HG03280 (cell line): ENCODE results near the gene NLRC5.
"Not testable (repeated sequence)": the region's sequence is repeated elsewhere in the genome, so short reads cannot be mapped to it uniquely, and the experiment has no call there.

ENCODE experiments used
- ATAC-seq: cut with Tn5 transposase; IDR thresholded peaks from one replicate; pipeline ENCODE4 v1.9.1; 2021; ENCODE audit warnings: mild to moderate bottlenecking, moderate library complexity; ENCODE audit not compliant: unreplicated experiment

The NLRC5 gene

GRCh38 chr16:57043248-57043647 is 53.9 kb downstream of the NLRC5 start:
- no peak for ATAC-seq

DNA sequence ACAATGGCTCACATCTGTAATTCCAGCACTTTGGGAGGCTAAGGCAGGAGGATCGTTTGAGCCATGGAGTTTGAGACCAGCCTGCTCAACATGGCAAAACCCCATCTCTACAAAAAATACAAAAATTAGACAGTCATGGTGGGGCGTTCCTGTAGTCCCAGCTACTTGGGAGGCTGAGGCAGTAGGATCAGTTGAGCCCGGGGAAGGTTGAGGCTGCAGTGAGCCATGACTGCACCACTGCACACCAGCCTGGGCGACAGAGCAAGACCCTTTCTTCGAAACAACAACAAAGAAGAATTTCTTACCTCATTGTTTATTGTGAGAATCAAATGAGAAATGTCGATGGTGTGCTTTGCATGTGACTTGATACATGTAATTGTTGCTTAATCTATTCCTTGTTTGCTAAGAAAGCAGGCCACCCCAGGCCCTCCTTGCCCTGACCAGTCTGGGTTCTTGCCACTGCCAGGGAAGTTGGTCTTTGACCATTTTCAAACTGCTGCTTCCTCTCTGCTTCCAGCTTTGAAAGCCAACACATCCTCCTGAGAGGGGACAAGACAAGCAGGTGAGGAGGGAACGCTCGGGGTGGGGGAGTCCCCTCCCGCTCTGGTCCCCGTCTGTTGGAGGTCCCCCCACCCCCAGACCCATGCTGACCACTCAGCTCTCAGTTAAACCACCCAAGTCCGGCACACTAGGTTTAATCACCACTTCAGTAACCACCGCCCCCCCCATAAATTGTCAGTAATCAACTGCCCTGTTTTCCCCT is 55.8 kb downstream of the NLRC5 start:
- no peak for ATAC-seq

- no peak for ATAC-seq
These were observed 56.5 kb downstream of the NLRC5 start for GRCh38 chr16:57045694-57046381.

DNA sequence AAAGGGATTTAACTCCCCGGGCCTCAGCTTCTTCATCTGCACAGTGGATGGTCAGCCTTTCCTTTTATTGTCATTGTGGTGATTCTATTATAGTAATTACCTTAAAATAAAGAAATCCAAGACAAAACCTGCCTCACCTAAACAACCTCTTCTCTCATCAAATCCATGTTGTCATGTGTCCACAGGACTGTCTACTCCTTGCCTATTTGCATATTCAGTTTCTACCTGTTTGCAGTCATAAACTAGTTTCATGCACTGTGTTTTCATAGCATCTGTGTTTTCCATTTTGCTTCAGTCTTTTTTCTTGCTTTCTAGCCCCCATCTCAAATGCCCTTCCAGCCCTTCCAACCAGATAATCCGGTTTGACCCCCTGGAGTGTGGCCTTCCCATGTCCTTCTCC is 58.7 kb downstream of the NLRC5 start:
- ATAC-seq: no peak

- peak; percentile 65 for ATAC-seq
These were observed 60.3 kb downstream of the NLRC5 start for GRCh38 chr16:57049678-57050077.

- no peak for ATAC-seq
These were observed 62.4 kb downstream of the NLRC5 start for GRCh38 chr16:57051696-57052228.

- no peak for ATAC-seq
These were observed 63.8 kb downstream of the NLRC5 start for GRCh38 chr16:57053206-57053605.

DNA sequence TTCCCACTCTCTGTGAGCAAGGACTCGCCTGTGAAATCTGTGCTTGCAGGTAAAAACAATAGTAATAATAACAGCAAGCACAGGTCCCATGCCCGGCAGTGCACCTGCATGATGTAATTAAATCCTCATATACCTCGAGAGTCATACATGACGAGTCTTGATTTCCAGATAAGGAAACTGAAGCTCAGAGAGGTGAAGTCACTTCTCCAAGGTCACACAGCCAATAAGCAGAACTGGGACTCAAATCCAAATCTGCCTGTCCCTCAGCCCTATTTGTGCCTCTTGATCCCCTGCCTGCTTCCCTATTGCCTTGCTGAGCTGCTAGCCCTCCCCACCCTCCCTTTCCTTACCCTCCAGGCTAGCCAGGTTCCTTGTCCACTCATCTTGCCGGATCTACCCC is 65.0 kb downstream of the NLRC5 start:
- no peak for ATAC-seq

- no peak for ATAC-seq
These were observed 65.4 kb downstream of the NLRC5 start for GRCh38 chr16:57054771-57055170.

DNA sequence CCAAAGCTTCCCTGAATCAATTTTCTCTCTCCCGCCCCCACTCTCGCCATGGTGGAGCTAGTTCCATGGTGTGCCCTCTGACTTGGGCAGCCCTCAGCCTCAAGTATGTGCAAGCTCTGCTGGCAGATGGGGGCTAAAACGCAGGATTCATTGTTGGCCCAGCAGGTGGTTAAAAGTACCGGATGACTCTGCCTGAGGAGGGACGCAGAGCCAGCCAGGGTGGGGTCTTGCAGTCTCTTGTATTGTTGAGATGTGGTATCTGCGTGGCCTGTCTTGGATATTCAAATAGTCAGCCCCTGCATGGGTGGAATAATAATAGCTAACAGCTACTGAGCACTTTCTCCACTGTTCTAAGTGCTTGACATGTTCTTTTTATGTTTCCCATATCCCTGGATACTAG is 66.3 kb downstream of the NLRC5 start:
- ATAC-seq: no peak

GRCh38 chr16:57058291-57058861 is 69.0 kb downstream of the NLRC5 start:
- no peak for ATAC-seq

GRCh38 chr16:57060323-57061083 is 71.1 kb downstream of the NLRC5 start:
- ATAC-seq: no peak

- ATAC-seq: no peak
These were observed 71.9 kb downstream of the NLRC5 start for GRCh38 chr16:57061084-57061905.

- no peak for ATAC-seq
These were observed 73.0 kb downstream of the NLRC5 start for GRCh38 chr16:57062329-57062728.

DNA sequence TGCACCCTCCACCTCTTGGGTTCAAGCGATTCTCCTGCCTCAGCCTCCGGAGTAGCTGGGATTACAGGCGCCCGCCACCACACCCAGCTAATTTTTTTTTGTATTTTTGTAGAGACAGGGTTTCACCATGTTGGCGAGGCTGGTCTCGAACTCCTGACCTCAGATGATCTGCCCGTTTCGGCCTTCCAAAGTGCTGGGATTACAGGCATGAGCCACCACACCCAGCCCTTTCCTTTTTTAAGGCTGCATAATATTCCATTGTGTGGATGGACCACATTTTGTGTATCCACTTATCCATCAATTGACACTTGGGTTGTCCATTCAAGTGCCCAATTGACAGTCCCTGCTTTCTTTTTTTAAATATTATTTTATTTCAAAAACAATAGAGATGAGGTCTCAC is 73.8 kb downstream of the NLRC5 start:
- ATAC-seq: not testable (repeated sequence)

DNA sequence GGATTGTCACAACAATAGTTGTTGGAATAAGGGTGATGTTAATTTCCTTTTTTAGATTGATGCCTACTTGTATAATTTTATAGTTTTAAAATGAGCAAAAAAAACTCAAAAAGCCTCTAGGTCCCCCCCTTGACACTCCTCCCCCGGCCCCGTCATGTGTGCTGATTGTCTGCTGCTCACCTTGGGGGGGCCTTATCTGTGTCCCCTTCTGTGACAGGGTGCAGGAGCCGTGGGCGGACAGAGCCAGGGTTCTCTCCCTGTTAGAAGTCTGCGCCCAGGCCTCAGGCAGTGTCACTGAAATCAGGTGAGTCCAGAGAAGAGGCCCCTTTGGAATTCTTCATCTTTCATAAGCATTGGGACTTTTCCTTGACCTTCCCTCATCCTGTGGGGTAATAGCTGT is 75.6 kb downstream of the NLRC5 start:
- ATAC-seq: no peak

GRCh38 chr16:57066625-57067024 is 77.3 kb downstream of the NLRC5 start:
- no peak for ATAC-seq

GRCh38 chr16:57067347-57067746 is 78.0 kb downstream of the NLRC5 start:
- no peak for ATAC-seq

- no peak for ATAC-seq
These were observed 79.7 kb downstream of the NLRC5 start for GRCh38 chr16:57069053-57069452.

GRCh38 chr16:57069635-57070370 is 80.4 kb downstream of the NLRC5 start:
- ATAC-seq: no peak
